Mucosa of descending colon (tissue), 3 donors: ENCODE results near the gene PABPN1L. TPM values are rescaled to one million over a fixed set of nuclear protein-coding genes. Genes with fewer than 3 reads are reported as not detected.

Experiments used
- ATAC-seq: fragments of 200-7000 bp; cut with Tn5 transposase; one replicate; pipeline ENCODE4 v1.9.1; 2020; ENCODE audit warnings: mild to moderate bottlenecking, moderate library complexity
- DNase-seq, 3 donors: peaks; one replicate each; pipeline ENCODE4 v3.0.0-alpha.2; 2020
- H3K36me3 ChIP-seq: fragments of 200-600 bp; one replicate; pipeline ENCODE4 v1.8.0; 2021; ENCODE audit warnings: low read depth, mild to moderate bottlenecking
- H3K4me1 ChIP-seq: fragments of 200-600 bp; one replicate; pipeline ENCODE4 v1.8.0; 2021; ENCODE audit warnings: low read depth, mild to moderate bottlenecking
- H3K4me3 ChIP-seq: fragments of 200-600 bp; one replicate; pipeline ENCODE4 v1.8.0; 2021; ENCODE audit warnings: mild to moderate bottlenecking
- H3K9me3 ChIP-seq: fragments of 200-600 bp; one replicate; pipeline ENCODE4 v1.8.0; 2021; ENCODE audit warnings: mild to moderate bottlenecking
- intact Hi-C, 2 donors: fragments of 100-400 bp; cut with DNase I in 1 of 2; cut with micrococcal nuclease in 1 of 2; formaldehyde crosslinking; loops; one replicate each; pipeline versions ENCODE4 v1.11.0 to v1.11.1; 2022; cut with DNase I, micrococcal nuclease
- total RNA-seq, 3 donors: library from RNA; stranded (reverse); fragmentation: NEBNext Ultra II Directional in 2 of 3; extraction: Animal tissue kit (Norgen Biotek cat#: 25700) in 2 of 3; gene quantifications; one replicate each; pipeline versions ENCODE4 v1.2.1 to v1.2.4, GENCODE V29; 2021 to 2023
- TF ChIP-seq, protein P1 (sequence below): fragments of 200-600 bp; IDR thresholded peaks from one replicate; pipeline ENCODE4 v1.8.0; 2022; ENCODE audit warnings: antibody characterized with exemption, mild to moderate bottlenecking
- donor health status: DM: no; HTN: no; CAD: no; lungs with moderate emphysema.
- donor health status: DM: no; HTN: no; CAD: no.
- donor health status: DM: no; HTN: yes; CAD: no.

Gene PABPN1L
- total RNA-seq, 3 donors from 2014 or later = not detected

DNA sequence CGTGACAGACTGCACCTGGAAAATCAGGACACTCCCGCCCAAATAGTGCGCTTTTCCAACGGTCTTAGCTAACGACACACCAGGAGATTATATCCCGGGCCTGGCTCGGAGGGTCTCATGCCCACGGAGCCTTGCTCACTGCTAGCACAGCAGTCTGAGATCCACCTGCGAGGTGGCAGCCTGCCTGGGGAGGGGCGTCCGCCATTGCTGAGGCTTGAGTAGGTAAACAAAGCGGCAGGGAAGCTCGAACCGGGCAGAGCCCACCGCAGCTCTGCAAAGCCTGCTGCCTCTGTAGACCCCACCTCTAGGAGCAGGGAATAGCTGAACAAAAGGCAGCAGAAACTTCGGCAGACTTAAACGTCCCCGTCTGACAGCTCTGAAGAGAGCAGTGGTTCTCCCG is 14.8 kb downstream of the PABPN1L start:
- TF ChIP-seq, protein P1, sequence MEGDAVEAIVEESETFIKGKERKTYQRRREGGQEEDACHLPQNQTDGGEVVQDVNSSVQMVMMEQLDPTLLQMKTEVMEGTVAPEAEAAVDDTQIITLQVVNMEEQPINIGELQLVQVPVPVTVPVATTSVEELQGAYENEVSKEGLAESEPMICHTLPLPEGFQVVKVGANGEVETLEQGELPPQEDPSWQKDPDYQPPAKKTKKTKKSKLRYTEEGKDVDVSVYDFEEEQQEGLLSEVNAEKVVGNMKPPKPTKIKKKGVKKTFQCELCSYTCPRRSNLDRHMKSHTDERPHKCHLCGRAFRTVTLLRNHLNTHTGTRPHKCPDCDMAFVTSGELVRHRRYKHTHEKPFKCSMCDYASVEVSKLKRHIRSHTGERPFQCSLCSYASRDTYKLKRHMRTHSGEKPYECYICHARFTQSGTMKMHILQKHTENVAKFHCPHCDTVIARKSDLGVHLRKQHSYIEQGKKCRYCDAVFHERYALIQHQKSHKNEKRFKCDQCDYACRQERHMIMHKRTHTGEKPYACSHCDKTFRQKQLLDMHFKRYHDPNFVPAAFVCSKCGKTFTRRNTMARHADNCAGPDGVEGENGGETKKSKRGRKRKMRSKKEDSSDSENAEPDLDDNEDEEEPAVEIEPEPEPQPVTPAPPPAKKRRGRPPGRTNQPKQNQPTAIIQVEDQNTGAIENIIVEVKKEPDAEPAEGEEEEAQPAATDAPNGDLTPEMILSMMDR = no peak
- H3K4me1 ChIP-seq = peaks cover 22% of the 10 kb centered on the region
- DNase-seq (no peak), ATAC-seq (no peak)
- no peak overlapping the region for H3K4me3 ChIP-seq
- H3K9me3 ChIP-seq = no peaks in the 10 kb centered on the region
- intact Hi-C loops = no loop called here
- no peaks in the 10 kb centered on the region for H3K36me3 ChIP-seq

DNA sequence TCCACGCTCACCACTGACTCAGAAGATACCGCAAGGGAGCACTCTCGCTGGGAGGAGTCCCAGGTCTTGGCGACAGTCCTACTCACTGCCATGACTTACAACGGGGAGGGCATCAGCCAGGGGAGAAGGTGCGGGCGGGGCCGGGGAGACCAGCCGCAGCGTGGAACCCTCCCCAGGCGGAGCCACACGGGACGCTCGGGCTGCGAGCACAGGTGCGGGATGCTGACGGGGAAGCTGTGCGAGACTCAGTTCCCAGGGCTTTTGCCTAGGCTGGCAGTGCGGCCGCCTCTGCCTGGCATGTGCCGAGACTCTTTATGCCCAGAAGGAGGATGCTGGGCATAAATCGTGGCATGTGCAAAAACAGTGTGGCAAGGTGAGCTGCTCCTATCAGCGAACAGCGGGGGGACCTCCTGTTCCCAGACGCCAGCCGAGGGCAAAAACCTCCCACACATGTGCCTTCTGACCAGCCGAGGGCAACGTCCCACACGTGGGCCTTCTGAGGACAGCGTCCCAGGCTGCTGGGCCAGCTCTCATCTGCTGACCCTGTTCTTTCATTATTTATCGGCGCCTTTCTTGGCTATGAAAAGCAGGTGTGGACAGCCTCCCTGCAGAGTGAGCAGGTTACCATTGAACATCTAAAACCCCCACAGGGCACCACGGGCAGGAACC is 15.8 kb downstream of the PABPN1L start:
- intact Hi-C loops = no loop called here
- H3K36me3 ChIP-seq = no peaks in the 10 kb centered on the region
- no peaks in the 10 kb centered on the region for H3K9me3 ChIP-seq
- H3K4me3 ChIP-seq = no peak overlapping the region
- no peak for DNase-seq
- no peak for ATAC-seq
- H3K4me1 ChIP-seq = peaks cover 15% of the 10 kb centered on the region
- TF ChIP-seq, protein P1 = no peak

DNA sequence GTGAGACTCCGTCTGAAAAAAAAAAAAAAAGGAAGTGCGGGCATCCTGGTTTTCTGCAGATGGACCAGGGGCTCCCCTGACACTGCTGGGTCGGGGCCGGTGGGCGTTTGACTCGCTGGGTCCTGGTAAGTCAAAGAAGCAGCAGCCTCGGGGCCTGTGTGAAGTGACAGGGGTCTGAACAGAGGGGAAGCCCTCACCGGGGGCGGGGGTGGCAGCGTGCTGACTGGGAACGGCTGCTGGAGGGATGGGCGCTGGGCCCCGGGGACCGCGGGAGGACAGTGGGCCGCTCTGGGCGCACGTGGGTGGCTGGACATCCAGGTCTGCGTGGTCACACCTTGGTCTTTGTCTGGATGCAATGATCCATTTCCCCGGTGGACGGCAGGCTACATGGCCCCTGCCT is 17.9 kb downstream of the PABPN1L start:
- TF ChIP-seq, protein P1 = no peak
- no peaks in the 10 kb centered on the region for H3K9me3 ChIP-seq
- DNase-seq (no peak), ATAC-seq (no peak)
- H3K4me3 ChIP-seq = no peak overlapping the region
- peaks cover 2% of the 10 kb centered on the region for H3K4me1 ChIP-seq
- intact Hi-C loops = no loop called here
- H3K36me3 ChIP-seq = no peaks in the 10 kb centered on the region

DNA sequence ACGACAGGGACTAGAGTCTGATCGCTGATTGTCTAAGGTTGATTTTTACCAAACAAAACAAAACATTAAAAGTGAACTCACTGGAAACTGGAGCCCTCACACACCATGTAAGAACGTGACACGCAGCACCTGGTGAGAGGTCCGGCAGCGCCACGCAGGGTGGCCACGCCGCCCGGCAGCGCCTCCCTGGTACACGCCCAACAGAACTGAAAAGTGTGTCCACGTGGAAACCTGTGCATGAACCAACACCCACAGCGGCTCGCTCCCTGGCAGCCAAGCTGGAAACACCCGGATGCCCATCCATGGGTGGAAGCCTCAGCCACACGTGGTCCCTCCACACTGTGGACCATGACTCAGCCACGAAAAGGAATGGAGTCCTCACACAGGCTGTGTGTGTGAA is 18.8 kb downstream of the PABPN1L start:
- H3K9me3 ChIP-seq = no peaks in the 10 kb centered on the region
- TF ChIP-seq, protein P1 = no peak
- ATAC-seq (no peak), DNase-seq (no peak)
- intact Hi-C loops = no loop called here
- no peaks in the 10 kb centered on the region for H3K36me3 ChIP-seq
- no peaks in the 10 kb centered on the region for H3K4me1 ChIP-seq
- H3K4me3 ChIP-seq = no peak overlapping the region

DNA sequence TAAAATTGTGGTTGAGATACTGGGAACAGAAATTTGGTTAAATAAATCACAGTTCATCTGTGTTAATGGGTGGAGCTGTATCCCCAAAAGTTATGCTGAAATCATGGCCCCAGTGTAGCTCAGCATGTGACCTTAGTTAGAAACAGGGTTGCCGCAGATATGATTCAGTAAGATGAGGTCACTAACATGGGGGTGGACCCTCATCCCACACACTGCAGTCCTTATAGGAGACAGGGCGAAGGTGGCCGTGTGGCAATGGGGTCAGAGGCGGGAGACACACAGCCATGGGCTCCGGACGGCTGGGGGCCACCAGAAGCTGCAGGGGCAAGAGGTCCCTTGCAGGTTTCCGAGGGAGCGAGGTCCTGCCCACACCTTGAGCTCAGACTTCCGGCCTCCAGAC is 20.4 kb downstream of the PABPN1L start:
- DNase-seq = peak in 1 of 3 donors; percentile 44
- no peak for ATAC-seq
- Histone ChIP-seq H3K4me1 (no peaks in the 10 kb centered on the region), H3K36me3 (no peaks in the 10 kb centered on the region), H3K4me3 (no peak overlapping the region), H3K9me3 (no peaks in the 10 kb centered on the region)
- TF ChIP-seq, protein P1 = no peak
- intact Hi-C loops = no loop called here
